Small intestine (tissue), 7 donors: ENCODE results near the gene C15orf40. TPM values are rescaled to one million over a fixed set of nuclear protein-coding genes. Genes with fewer than 3 reads are reported as not detected.
A peak's percentile ranks its signal among the peaks of the same experiment; 100 is the strongest.

Experiments used
- DNase-seq, 2 donors: peaks; one replicate each; pipeline versions ENCODE4 v3.0.0 to v3.0.0-alpha.2; 2013
- FAIRE-seq: peaks from 2 replicates; lab custom pipeline; 2012; peaks lifted over from hg19 to GRCh38; lab: Jason Lieb, UNC
- H3K27ac ChIP-seq, 3 donors: one replicate each; pipeline ENCODE4 v1.5.1; 2013; ENCODE audit warnings: low read length in 2 of 3, mild to moderate bottlenecking in 2 of 3, control low read depth in 1 of 3, inconsistent platforms in 1 of 3, low read depth in 1 of 3, moderate library complexity in 1 of 3
- H3K27me3 ChIP-seq, 3 donors: one replicate each; pipeline ENCODE4 v1.6.1; 2013; ENCODE audit warnings: low read length in 3 of 3, inconsistent platforms in 1 of 3; ENCODE audit not compliant: control insufficient read depth in 3 of 3, insufficient read depth in 3 of 3
- H3K36me3 ChIP-seq, 3 donors: one replicate each; pipeline ENCODE4 v1.6.1; 2013; ENCODE audit warnings: low read length in 3 of 3, inconsistent platforms in 1 of 3, low read depth in 1 of 3, mild to moderate bottlenecking in 1 of 3, moderate library complexity in 1 of 3; ENCODE audit not compliant: control insufficient read depth in 3 of 3, insufficient read depth in 2 of 3
- H3K4me1 ChIP-seq, 3 donors: one replicate each; pipeline ENCODE4 v1.6.1; 2013; ENCODE audit warnings: low read length in 2 of 3, inconsistent platforms in 1 of 3, low read depth in 1 of 3, mild to moderate bottlenecking in 1 of 3, moderate library complexity in 1 of 3; ENCODE audit not compliant: control insufficient read depth in 3 of 3, insufficient read depth in 2 of 3
- H3K4me3 ChIP-seq, 3 donors: one replicate each; pipeline ENCODE4 v1.5.1; 2013; ENCODE audit warnings: low read length in 3 of 3, control low read depth in 1 of 3, inconsistent platforms in 1 of 3, low read depth in 1 of 3, mild to moderate bottlenecking in 1 of 3, moderate library complexity in 1 of 3
- H3K9me3 ChIP-seq, 2 donors: one replicate each; pipeline ENCODE4 v1.6.1; 2013; ENCODE audit warnings: low read depth in 1 of 2, low read length in 1 of 2; ENCODE audit not compliant: control insufficient read depth in 2 of 2, insufficient read depth in 1 of 2
- WGBS, 3 donors: extraction: QIAGEN DNeasy Blood & Tissue Kit; methylation state at CpG; one replicate each; pipeline ENCODE4 v1.1.7; 2013; 5-methylcytosine and 5-hydroxymethylcytosine counted together
- polyA plus RNA-seq, 4 donors: library from polyadenylated mRNA; stranded (reverse) in 3 of 4; unstranded in 1 of 4; fragments of 200-250 nt in 3 of 4; fragments of 120-200 nt in 1 of 4; gene quantifications; one replicate each; pipeline versions ENCODE4 v1.2.1 to v1.2.3, GENCODE V29; 2013
- donor health status: healthy with polysubstance abuse.
- donor health status: control.
- donor health status: control.
- donor health status: Bipolar disorder and iron deficiency.
- donor health status: healthy.

The C15orf40 gene
- polyA plus RNA-seq, 4 donors = 21.8 to 53.5 (median 32.8) TPM

GRCh38 chr15:82959423-82959822, 52.0 kb downstream of the C15orf40 start:
- no peak for FAIRE-seq
- H3K9me3 ChIP-seq = no peaks in the 10 kb centered on the region
- no peak for DNase-seq
- H3K27ac ChIP-seq = no peak overlapping the region
- WGBS, 3 donors = 93 to 97% (median 93%) methylated on average over 5 of the region's 5 CpGs
- no peaks in the 10 kb centered on the region for H3K36me3 ChIP-seq
- H3K27me3 ChIP-seq = no peaks in the 10 kb centered on the region
- H3K4me3 ChIP-seq = no peak overlapping the region
- no peaks in the 10 kb centered on the region for H3K4me1 ChIP-seq

- WGBS, 3 donors = 8 to 50% (median 46%) methylated on average over 1 of the region's 1 CpG
- Histone ChIP-seq H3K27ac (no peak overlapping the region), H3K4me3 (no peak overlapping the region), H3K27me3 (no peaks in the 10 kb centered on the region), H3K4me1 (no peaks in the 10 kb centered on the region), H3K36me3 (no peaks in the 10 kb centered on the region), H3K9me3 (no peaks in the 10 kb centered on the region)
- DNase-seq (no peak), FAIRE-seq (no peak)
These were observed 52.8 kb downstream of the C15orf40 start for GRCh38 chr15:82958638-82959037.

DNA sequence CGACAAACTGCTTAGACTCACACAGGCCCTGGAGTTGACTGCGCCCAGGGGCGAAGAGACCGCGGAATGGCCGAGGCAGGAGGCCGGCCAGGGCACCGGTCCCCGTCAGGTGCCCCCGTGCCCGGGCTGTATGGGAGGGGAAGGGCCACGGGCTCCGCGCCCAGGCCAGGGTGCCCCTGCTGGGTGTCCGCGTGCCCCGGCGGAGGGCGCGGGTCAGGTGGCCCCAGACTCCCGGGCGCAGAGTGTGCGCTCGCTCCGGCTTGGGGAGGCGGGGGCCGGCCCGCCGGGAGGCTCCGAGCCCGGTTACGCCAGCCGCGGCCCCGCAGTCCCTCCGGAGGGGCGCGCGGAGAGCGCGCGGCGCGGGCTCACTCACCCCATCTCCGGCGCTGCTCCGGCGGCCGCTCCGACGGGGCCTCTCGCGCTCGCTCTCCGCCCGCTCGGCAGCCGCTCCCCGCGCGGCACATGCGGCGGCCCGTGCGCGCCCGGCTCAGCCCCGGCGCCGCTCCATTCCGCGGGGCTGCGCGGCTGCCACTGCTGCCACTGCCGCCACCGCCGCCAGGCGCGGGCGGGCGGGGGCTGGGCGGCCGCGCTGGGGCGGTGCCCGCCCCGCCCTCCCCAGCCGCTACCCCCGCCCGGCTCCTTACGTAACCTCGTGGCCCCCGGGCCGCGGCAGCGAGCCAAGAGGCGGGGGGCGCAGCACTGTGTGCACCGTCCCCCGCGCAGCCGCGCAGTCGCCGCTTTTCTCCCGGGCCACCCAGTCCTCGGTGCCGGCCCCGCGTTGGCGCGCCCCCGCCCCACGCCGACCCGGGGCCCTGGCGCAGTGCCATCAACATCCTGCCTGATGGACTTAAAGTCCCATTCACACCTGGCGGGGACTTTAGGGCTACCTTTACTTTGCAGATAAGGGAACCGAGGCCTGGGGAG, 59.0 kb downstream of the C15orf40 start, which contains the start of gene HOMER2:
HOMER2 (minus strand) TSS at position 563 of the 924 bp plus-strand sequence; CDS start at position 378, 185 bp downstream.
- FAIRE-seq (no peak), DNase-seq (peak; percentile 37 to 58)
- peak within 1 kb of the TSS; percentile 27 to 63 (median 32) for H3K4me3 ChIP-seq
- H3K9me3 ChIP-seq = no peaks in the 10 kb centered on the region
- H3K27ac ChIP-seq = no peak within 1 kb of the TSS
- peaks cover 0 to 15% (median 12%) of the 10 kb centered on the region in 3 donors for H3K27me3 ChIP-seq
- 0 to 1% (median 1%) methylated on average over 52 to 119 of the region's 119 CpGs for WGBS, 3 donors
- no peaks in the 10 kb centered on the region for H3K4me1 ChIP-seq
- no peaks in the 10 kb centered on the region for H3K36me3 ChIP-seq

DNA sequence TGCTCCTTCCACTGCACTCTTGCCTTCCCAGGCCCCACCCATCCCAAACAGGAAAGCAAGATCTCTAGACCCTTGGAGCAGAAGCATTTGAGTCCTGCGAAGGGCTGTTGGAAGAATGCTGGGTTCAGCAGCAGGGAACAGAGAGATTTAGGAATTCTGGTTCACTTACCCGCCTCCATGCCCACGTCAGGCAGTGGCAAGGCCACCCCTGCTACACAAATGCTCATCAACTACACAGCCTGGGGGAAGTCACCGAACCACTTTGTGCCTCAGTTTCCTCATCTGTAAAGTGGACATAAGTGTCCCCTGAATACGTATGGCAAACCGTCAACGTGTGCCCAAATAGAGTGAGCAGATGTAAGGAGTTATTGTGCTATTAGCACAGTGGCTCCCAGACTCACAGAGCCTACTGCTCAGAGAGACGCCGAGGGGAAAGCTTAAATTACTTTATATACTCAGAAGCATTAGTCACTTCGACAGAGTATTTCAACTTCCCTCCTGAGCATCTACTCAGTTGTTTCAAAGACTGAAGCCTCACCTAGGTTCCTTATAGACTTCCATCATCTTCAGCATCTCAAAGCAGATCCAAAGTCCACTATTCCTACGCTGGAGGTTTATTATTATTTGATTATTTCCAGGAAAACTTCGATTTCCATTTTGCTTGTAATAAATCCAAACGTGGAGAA, 59.8 kb downstream of the C15orf40 start:
- H3K36me3 ChIP-seq = no peaks in the 10 kb centered on the region
- H3K9me3 ChIP-seq = no peaks in the 10 kb centered on the region
- peak; percentile 13 to 39 for DNase-seq
- H3K27me3 ChIP-seq = peaks cover 0 to 15% (median 12%) of the 10 kb centered on the region in 3 donors
- peak overlapping the region in 2 of 3 donors; percentile 32 to 63 for H3K4me3 ChIP-seq
- FAIRE-seq = no peak
- H3K4me1 ChIP-seq = no peaks in the 10 kb centered on the region
- WGBS, 3 donors = 32 to 53% (median 37%) methylated on average over 13 of the region's 13 CpGs
- no peak overlapping the region for H3K27ac ChIP-seq

DNA sequence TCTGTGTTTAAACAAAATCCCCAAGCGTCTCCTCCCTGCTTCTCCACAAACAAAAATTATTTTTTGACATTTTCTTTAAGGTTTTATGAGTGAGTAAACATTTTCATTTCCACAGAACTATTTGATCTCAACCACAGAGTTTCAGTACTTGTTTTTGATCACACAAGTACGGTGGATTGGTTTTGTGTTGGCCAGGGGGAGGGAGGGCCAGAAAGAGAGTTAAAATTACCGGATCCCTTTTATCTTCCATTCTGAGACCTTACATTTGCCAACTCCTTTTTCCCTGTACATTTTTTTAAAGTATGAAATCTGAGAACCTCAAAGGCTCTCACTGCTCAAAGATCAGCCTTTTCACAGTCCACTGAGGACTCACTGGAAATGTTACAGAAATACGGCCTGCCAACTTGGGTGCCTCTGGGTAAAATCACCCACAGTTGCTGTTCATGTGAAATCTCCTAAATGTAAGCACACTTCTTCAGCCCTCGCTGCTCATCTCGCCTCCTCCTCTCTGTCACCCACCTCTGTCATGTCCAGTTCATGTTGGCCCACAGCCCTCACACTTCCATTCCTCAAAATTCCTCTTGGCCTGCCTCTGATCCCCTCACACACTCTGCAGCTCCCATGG, 60.6 kb downstream of the C15orf40 start:
- no peak for FAIRE-seq
- H3K36me3 ChIP-seq = no peaks in the 10 kb centered on the region
- H3K4me3 ChIP-seq = no peak overlapping the region
- whole genome bisulfite sequencing, 3 donors = 64 to 81% (median 64%) methylated on average over 6 of the region's 6 CpGs
- no peaks in the 10 kb centered on the region for H3K9me3 ChIP-seq
- no peak for DNase-seq
- no peak overlapping the region for H3K27ac ChIP-seq
- H3K27me3 ChIP-seq = peaks cover 0 to 15% (median 12%) of the 10 kb centered on the region in 3 donors
- H3K4me1 ChIP-seq = no peaks in the 10 kb centered on the region

GRCh38 chr15:82950295-82950694, 61.1 kb downstream of the C15orf40 start:
- FAIRE-seq (no peak), DNase-seq (no peak)
- Histone ChIP-seq H3K27ac (no peak overlapping the region), H3K4me3 (no peak overlapping the region), H3K27me3 (peaks cover 0 to 15% (median 12%) of the 10 kb centered on the region in 3 donors), H3K36me3 (no peaks in the 10 kb centered on the region), H3K4me1 (no peaks in the 10 kb centered on the region), H3K9me3 (no peaks in the 10 kb centered on the region)
- WGBS, 3 donors = 58 to 82% (median 72%) methylated on average over 5 of the region's 5 CpGs

- H3K27ac ChIP-seq = no peak overlapping the region
- H3K4me1 ChIP-seq = no peaks in the 10 kb centered on the region
- WGBS, 3 donors = 75 to 87% (median 79%) methylated on average over 8 of the region's 8 CpGs
- DNase-seq = no peak
- FAIRE-seq = no peak
- peaks cover 0 to 9% (median 7%) of the 10 kb centered on the region in 3 donors for H3K27me3 ChIP-seq
- no peak overlapping the region for H3K4me3 ChIP-seq
- H3K36me3 ChIP-seq = no peaks in the 10 kb centered on the region
- H3K9me3 ChIP-seq = no peaks in the 10 kb centered on the region
These were observed 65.2 kb downstream of the C15orf40 start for GRCh38 chr15:82946155-82946701.

- Histone ChIP-seq H3K4me3 (no peak overlapping the region), H3K27me3 (peaks cover 0 to 9% (median 2%) of the 10 kb centered on the region in 3 donors), H3K9me3 (no peaks in the 10 kb centered on the region), H3K27ac (no peak overlapping the region), H3K36me3 (no peaks in the 10 kb centered on the region), H3K4me1 (no peaks in the 10 kb centered on the region)
- FAIRE-seq (no peak), DNase-seq (no peak)
- 84 to 95% (median 90%) methylated on average over 5 of the region's 5 CpGs for WGBS, 3 donors
These were observed 66.1 kb downstream of the C15orf40 start for GRCh38 chr15:82945326-82945725.
